WTC11 (cell line): Measurements from ENCODE around the gene CNGA3. TPM values are rescaled to one million over a fixed set of nuclear protein-coding genes. Genes with fewer than 3 reads are reported as not detected.

Source experiments
- ATAC-seq: fragments of 200-7000 bp; cut with Tn5 transposase; 2 replicates; pipeline ENCODE4 v1.10.0; 2021; ENCODE audit warnings: mild to moderate bottlenecking, moderate library complexity
- CTCF ChIA-PET: fragments of 300-600 bp; sonication (Branson Sonifier 250); formaldehyde crosslinking; loops from one replicate; lab custom pipeline; 2021; ENCODE audit warnings: antibody characterized with exemption; lab: Charles Lee
- POLR2A ChIA-PET: fragments of 350-600 bp; sonication (Branson Sonifier 250); formaldehyde crosslinking; loops from one replicate; lab custom pipeline; 2021; ENCODE audit warnings: antibody characterized with exemption; lab: Charles Lee
- DNase-seq: peaks from one replicate; pipeline ENCODE4 v3.0.0; 2021; ENCODE audit warnings: low spot score
- H3K27ac Mint-ChIP-seq: 2 replicates; pipeline ENCODE4 v1.8.0; 2021; ENCODE audit warnings: mixed read lengths
- H3K27me3 Mint-ChIP-seq: 2 replicates; pipeline ENCODE4 v1.8.0; 2021; ENCODE audit warnings: low read depth, mild to moderate bottlenecking, moderate library complexity, mixed read lengths
- H3K36me3 Mint-ChIP-seq: 2 replicates; pipeline ENCODE4 v1.8.0; 2021; ENCODE audit warnings: mixed read lengths
- H3K4me1 Mint-ChIP-seq: 2 replicates; pipeline ENCODE4 v1.8.0; 2022; ENCODE audit warnings: mixed read lengths
- H3K4me3 Mint-ChIP-seq: 2 replicates; pipeline ENCODE4 v1.8.0; 2021; ENCODE audit warnings: mild to moderate bottlenecking, moderate library complexity, mixed read lengths
- H3K9me3 Mint-ChIP-seq: 2 replicates; pipeline ENCODE4 v1.8.0; 2021; ENCODE audit warnings: mixed read lengths
- FOXP1 ChIP-seq: sonication (generic); formaldehyde crosslinking; IDR thresholded peaks from 2 replicates; pipeline ENCODE4 v1.8.0; 2022; ENCODE audit warnings: missing genetic modification reagents, mild to moderate bottlenecking, moderate library complexity, borderline replicate concordance
- GABPB1 ChIP-seq: sonication (generic); formaldehyde crosslinking; IDR thresholded peaks from 2 replicates; pipeline ENCODE4 v1.8.1; 2023; ENCODE audit warnings: mild to moderate bottlenecking, missing genetic modification reagents
- MXD4 ChIP-seq: fragments of 250-450 bp; sonication (Bioruptor Pico); IDR thresholded peaks from 2 replicates; pipeline ENCODE4 v1.8.0; 2021; ENCODE audit warnings: mild to moderate bottlenecking, moderate library complexity, borderline replicate concordance
- NR2C2 ChIP-seq: sonication (generic); formaldehyde crosslinking; IDR thresholded peaks from 2 replicates; pipeline ENCODE4 v1.8.0; 2022; ENCODE audit warnings: mild to moderate bottlenecking, missing genetic modification reagents
- PRRX2 ChIP-seq: fragments of 250-450 bp; sonication (Bioruptor Pico); IDR thresholded peaks from 2 replicates; pipeline ENCODE4 v1.8.0; 2021; ENCODE audit warnings: mild to moderate bottlenecking
- SMAD3 ChIP-seq: sonication (generic); formaldehyde crosslinking; IDR thresholded peaks from 2 replicates; pipeline ENCODE4 v1.8.0; 2022; ENCODE audit warnings: missing genetic modification reagents, mild to moderate bottlenecking, borderline replicate concordance
- TEAD4 ChIP-seq: sonication (generic); formaldehyde crosslinking; IDR thresholded peaks from 2 replicates; pipeline ENCODE4 v1.8.0; 2022; ENCODE audit warnings: mild to moderate bottlenecking, missing genetic modification reagents
- ZNF219 ChIP-seq: sonication (generic); formaldehyde crosslinking; IDR thresholded peaks from 2 replicates; pipeline ENCODE4 v1.8.0; 2023; ENCODE audit warnings: missing genetic modification reagents, mild to moderate bottlenecking, borderline replicate concordance
- ZNF396 ChIP-seq: fragments of 250-450 bp; sonication (Bioruptor Pico); IDR thresholded peaks from 2 replicates; pipeline ENCODE4 v1.8.0; 2021; ENCODE audit warnings: mild to moderate bottlenecking, moderate library complexity, borderline replicate concordance
- total RNA-seq: library from RNA; stranded (reverse); gene quantifications from 3 replicates; pipeline ENCODE4 v1.2.3, GENCODE V29; 2021
- TF ChIP-seq, protein P1 (sequence below): sonication (generic); formaldehyde crosslinking; IDR thresholded peaks from 2 replicates; pipeline ENCODE4 v1.8.0; 2022; ENCODE audit warnings: mild to moderate bottlenecking, missing genetic modification reagents
- TF ChIP-seq, protein P2 (sequence below): fragments of 200-600 bp; IDR thresholded peaks from 2 replicates; pipeline ENCODE4 v1.8.0; 2022; ENCODE audit warnings: antibody characterized with exemption
- TF ChIP-seq, protein P3 (sequence below): sonication (generic); formaldehyde crosslinking; IDR thresholded peaks from 2 replicates; pipeline ENCODE4 v1.8.0; 2022; ENCODE audit warnings: missing genetic modification reagents
- TF ChIP-seq, protein P4 (sequence below): sonication (generic); formaldehyde crosslinking; conservative IDR thresholded peaks from 2 replicates; pipeline ENCODE4 v1.8.1; 2023; ENCODE audit warnings: mild to moderate bottlenecking, low read depth, missing genetic modification reagents, moderate library complexity

Gene CNGA3
- total RNA-seq, 1 experiment from 2014 or later: not detected

DNA sequence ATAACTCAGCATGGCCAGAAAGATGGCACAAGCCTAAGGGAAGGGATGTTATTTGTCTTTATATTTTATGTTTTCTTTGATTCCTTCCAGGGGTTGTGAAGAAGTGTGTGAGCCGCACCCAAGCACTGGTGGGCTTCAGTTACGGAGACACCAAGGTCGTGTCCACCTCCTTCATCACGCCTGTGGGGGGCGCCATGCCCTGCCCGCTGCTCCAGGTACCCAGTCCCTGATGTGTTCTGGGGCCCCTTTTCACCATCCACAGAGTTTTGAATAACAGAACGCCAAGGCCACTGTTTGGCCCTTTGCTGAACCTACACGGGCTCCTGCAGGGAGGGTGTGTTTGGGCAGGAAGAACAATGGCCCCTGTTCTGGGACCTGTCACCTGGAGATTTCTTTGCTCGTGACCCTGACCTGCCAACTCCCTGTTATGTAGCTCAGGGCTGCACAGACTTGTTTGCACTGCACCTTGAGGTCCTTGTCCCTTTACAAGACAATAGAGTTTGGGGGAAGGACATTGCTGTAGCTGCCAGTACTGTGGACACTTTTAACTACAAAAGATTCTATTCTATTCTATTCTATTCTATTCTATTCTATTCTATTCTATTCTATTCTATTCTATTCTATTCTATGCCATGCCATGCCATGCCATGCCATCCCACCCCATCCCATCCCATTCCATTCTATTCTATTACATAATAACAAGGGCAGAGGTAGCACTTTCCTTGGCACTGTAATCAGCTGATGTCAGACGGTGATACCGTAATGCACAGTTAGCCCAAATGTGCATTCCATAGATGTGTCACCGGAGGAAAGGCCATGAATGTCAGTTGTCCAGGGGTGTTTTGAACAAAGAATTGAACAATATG, 48.2 kb upstream of the CNGA3 start:
- DNase-seq (peak; percentile 37), ATAC-seq (peak; percentile 63)
- ChIA-PET CTCF (interaction anchor here (0.7 to 0.8 kb wide), 2 partner anchors 28 to 87 kb away, joined by 3 to 4 read pairs; no protein-coding TSS in a partner anchor), POLR2A (interaction anchor here (0.6 kb wide), 1 partner anchor 214 kb away, joined by 3 read pairs; no protein-coding TSS in a partner anchor)
- TF ChIP-seq, protein P1, sequence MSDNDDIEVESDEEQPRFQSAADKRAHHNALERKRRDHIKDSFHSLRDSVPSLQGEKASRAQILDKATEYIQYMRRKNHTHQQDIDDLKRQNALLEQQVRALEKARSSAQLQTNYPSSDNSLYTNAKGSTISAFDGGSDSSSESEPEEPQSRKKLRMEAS (CRISPR knock-in tag): no peak
- TF ChIP-seq, protein P2, sequence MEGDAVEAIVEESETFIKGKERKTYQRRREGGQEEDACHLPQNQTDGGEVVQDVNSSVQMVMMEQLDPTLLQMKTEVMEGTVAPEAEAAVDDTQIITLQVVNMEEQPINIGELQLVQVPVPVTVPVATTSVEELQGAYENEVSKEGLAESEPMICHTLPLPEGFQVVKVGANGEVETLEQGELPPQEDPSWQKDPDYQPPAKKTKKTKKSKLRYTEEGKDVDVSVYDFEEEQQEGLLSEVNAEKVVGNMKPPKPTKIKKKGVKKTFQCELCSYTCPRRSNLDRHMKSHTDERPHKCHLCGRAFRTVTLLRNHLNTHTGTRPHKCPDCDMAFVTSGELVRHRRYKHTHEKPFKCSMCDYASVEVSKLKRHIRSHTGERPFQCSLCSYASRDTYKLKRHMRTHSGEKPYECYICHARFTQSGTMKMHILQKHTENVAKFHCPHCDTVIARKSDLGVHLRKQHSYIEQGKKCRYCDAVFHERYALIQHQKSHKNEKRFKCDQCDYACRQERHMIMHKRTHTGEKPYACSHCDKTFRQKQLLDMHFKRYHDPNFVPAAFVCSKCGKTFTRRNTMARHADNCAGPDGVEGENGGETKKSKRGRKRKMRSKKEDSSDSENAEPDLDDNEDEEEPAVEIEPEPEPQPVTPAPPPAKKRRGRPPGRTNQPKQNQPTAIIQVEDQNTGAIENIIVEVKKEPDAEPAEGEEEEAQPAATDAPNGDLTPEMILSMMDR: 0 out of 2 replicates have a peak, but pooled peaks have one; percentile 36
- TF ChIP-seq SMAD3 (CRISPR knock-in tag): no peak
- no peak overlapping the region for H3K27ac Mint-ChIP-seq
- H3K9me3 Mint-ChIP-seq: no peaks in the 10 kb centered on the region
- no peaks in the 10 kb centered on the region for H3K36me3 Mint-ChIP-seq
- H3K4me3 Mint-ChIP-seq: no peak overlapping the region
- no peaks in the 10 kb centered on the region for H3K27me3 Mint-ChIP-seq
- H3K4me1 Mint-ChIP-seq: peaks cover 7% of the 10 kb centered on the region

DNA sequence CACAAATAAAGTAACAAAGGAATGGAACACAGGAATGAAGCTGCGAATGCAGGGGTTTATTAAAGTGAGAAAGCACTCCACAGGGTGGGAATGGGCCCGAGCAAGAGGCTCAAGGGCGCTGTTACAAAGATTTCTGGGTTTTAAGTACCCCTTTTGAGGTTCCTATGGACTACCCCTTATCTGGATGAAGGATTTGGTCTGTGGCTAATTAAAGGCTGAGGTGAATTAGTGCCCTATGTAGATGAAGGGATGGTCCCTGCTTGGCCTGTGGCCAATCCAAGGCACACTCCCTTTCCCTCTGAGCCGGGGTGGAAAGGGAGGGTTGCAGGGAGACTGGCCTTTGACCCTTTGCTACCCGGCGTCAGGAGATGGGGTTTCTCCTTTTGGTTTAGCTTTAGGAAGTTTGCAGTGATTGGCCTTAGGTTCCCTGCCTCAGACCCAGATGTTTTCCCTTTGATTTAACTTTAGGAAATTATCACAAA, 47.5 kb upstream of the CNGA3 start:
- Mint-ChIP-seq H3K4me1 (peaks cover 7% of the 10 kb centered on the region), H3K27ac (no peak overlapping the region), H3K27me3 (no peaks in the 10 kb centered on the region), H3K4me3 (no peak overlapping the region), H3K9me3 (no peaks in the 10 kb centered on the region), H3K36me3 (no peaks in the 10 kb centered on the region)
- TF ChIP-seq ZNF396 (CRISPR knock-in tag): no peak
- TF ChIP-seq FOXP1 (CRISPR knock-in tag): no peak
- TF ChIP-seq TEAD4: no peak
- no peak for TF ChIP-seq NR2C2
- TF ChIP-seq, protein P3, sequence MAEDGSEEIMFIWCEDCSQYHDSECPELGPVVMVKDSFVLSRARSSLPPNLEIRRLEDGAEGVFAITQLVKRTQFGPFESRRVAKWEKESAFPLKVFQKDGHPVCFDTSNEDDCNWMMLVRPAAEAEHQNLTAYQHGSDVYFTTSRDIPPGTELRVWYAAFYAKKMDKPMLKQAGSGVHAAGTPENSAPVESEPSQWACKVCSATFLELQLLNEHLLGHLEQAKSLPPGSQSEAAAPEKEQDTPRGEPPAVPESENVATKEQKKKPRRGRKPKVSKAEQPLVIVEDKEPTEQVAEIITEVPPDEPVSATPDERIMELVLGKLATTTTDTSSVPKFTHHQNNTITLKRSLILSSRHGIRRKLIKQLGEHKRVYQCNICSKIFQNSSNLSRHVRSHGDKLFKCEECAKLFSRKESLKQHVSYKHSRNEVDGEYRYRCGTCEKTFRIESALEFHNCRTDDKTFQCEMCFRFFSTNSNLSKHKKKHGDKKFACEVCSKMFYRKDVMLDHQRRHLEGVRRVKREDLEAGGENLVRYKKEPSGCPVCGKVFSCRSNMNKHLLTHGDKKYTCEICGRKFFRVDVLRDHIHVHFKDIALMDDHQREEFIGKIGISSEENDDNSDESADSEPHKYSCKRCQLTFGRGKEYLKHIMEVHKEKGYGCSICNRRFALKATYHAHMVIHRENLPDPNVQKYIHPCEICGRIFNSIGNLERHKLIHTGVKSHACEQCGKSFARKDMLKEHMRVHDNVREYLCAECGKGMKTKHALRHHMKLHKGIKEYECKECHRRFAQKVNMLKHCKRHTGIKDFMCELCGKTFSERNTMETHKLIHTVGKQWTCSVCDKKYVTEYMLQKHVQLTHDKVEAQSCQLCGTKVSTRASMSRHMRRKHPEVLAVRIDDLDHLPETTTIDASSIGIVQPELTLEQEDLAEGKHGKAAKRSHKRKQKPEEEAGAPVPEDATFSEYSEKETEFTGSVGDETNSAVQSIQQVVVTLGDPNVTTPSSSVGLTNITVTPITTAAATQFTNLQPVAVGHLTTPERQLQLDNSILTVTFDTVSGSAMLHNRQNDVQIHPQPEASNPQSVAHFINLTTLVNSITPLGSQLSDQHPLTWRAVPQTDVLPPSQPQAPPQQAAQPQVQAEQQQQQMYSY (CRISPR knock-in tag): no peak
- TF ChIP-seq GABPB1 (CRISPR knock-in tag): no peak
- TF ChIP-seq MXD4 (CRISPR knock-in tag): no peak
- TF ChIP-seq PRRX2: no peak
- no peak for TF ChIP-seq ZNF219 (CRISPR knock-in tag)
- TF ChIP-seq, protein P4, sequence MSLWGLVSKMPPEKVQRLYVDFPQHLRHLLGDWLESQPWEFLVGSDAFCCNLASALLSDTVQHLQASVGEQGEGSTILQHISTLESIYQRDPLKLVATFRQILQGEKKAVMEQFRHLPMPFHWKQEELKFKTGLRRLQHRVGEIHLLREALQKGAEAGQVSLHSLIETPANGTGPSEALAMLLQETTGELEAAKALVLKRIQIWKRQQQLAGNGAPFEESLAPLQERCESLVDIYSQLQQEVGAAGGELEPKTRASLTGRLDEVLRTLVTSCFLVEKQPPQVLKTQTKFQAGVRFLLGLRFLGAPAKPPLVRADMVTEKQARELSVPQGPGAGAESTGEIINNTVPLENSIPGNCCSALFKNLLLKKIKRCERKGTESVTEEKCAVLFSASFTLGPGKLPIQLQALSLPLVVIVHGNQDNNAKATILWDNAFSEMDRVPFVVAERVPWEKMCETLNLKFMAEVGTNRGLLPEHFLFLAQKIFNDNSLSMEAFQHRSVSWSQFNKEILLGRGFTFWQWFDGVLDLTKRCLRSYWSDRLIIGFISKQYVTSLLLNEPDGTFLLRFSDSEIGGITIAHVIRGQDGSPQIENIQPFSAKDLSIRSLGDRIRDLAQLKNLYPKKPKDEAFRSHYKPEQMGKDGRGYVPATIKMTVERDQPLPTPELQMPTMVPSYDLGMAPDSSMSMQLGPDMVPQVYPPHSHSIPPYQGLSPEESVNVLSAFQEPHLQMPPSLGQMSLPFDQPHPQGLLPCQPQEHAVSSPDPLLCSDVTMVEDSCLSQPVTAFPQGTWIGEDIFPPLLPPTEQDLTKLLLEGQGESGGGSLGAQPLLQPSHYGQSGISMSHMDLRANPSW (CRISPR knock-in tag): no peak
- ChIA-PET POLR2A (interaction anchor here (0.6 kb wide), 1 partner anchor 214 kb away, joined by 3 read pairs; no protein-coding TSS in a partner anchor), CTCF (interaction anchor here (0.7 to 0.8 kb wide), 3 partner anchors 29 to 86 kb away, joined by 3 to 4 read pairs (median 3); no protein-coding TSS in a partner anchor)
- ATAC-seq: no peak
- DNase-seq: no peak
